Large intestine (tissue), 3 donors: ENCODE data around the gene OMP. TPM values are rescaled to one million over a fixed set of nuclear protein-coding genes. Genes with fewer than 3 reads are reported as not detected.
A peak's percentile ranks its signal among the peaks of the same experiment; 100 is the strongest.

Experiments used
- DNase-seq, 2 donors: peaks; one replicate each; pipeline versions ENCODE4 v3.0.0 to v3.0.0-alpha.2; 2013
- H3K27ac ChIP-seq: one replicate; pipeline ENCODE4 v1.5.1; 2013; ENCODE audit warnings: low read length
- H3K27me3 ChIP-seq: 2 replicates; pipeline ENCODE4 v1.6.1; 2013; ENCODE audit warnings: low read length; ENCODE audit not compliant: control insufficient read depth, insufficient read depth
- H3K36me3 ChIP-seq: 2 replicates; pipeline ENCODE4 v1.6.1; 2013; ENCODE audit warnings: low read length; ENCODE audit not compliant: control insufficient read depth, insufficient read depth
- H3K4me1 ChIP-seq: one replicate; pipeline ENCODE4 v1.6.1; 2013; ENCODE audit warnings: low read length; ENCODE audit not compliant: control insufficient read depth, insufficient read depth
- H3K4me3 ChIP-seq: one replicate; pipeline ENCODE4 v1.5.1; 2013; ENCODE audit warnings: low read length
- H3K9me3 ChIP-seq: one replicate; pipeline ENCODE4 v1.6.1; 2013; ENCODE audit warnings: mild to moderate bottlenecking, low read depth, low read length, moderate library complexity; ENCODE audit not compliant: control insufficient read depth
- WGBS: methylation state at CpG from one replicate; pipeline ENCODE4 v1.1.5; 2013; ENCODE audit warnings: low lambda C conversion rate; ENCODE audit not compliant: insufficient coverage; 5-methylcytosine and 5-hydroxymethylcytosine counted together
- polyA plus RNA-seq: library from polyadenylated mRNA; unstranded; fragments of 120-200 nt; gene quantifications from one replicate; pipeline ENCODE4 v1.2.1, GENCODE V29; 2013

The OMP gene
- polyA plus RNA-seq, 1 donor, result 1.1 TPM

DNA sequence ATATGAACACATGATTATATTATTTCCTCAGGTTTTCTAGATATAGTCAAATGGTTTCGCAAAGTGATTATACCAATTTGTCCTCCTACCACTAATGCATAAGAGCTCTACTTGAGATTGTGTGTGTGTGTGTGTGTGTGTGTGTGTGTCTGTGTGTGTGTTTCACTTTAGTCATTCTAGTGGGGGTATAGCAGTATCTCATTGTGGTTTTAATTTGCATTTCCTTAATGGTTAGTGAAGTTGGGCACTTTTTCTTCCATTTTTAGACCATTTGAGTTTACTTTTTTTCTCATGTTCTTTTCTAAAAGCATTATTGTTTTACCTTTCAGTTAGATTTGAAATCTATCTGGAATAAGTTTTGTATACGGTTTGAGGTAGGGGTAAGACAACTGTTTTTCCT is 23.0 kb upstream of the OMP start:
- H3K4me1 ChIP-seq, result peaks cover 48% of the 10 kb centered on the region
- H3K27me3 ChIP-seq, result no peaks in the 10 kb centered on the region
- no peak overlapping the region for H3K27ac ChIP-seq
- no peak overlapping the region for H3K4me3 ChIP-seq
- WGBS, result 100% methylated on average over 1 of the region's 2 CpGs
- H3K36me3 ChIP-seq, result peaks cover 14% of the 10 kb centered on the region
- DNase-seq, result no peak
- no peaks in the 10 kb centered on the region for H3K9me3 ChIP-seq

DNA sequence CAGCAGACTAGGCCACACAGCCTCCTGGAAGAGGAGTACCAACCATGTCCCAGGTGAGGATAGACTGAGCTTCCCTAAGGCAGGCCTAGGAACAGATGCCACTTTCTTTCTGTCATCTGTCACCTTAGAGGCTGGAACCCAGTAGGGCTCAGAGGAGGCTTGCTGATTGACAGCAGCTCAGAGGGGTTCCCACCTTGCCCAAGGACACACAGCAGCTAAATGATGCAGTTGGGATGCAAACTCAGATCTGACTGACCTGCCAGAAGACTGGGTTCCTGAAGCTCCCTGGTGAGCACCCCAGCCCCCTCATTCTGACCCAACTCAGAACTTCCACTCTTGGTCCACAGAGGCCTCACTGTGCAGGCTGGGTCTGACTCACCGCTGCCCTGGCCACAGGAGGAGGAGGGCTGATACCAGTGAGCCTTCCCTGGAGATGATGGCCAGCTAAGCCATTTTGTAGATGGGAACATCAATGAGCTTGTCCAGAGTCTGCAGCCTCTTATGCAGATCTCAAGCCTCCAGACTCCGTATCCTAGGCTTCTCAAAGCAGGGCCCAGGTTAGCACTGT is 21.9 kb upstream of the OMP start:
- no peak overlapping the region for H3K27ac ChIP-seq
- WGBS, result no CpG with 5 or more reads among the region's 2 CpGs
- no peaks in the 10 kb centered on the region for H3K9me3 ChIP-seq
- no peaks in the 10 kb centered on the region for H3K27me3 ChIP-seq
- H3K4me1 ChIP-seq, result peaks cover 45% of the 10 kb centered on the region
- no peak for DNase-seq
- no peak overlapping the region for H3K4me3 ChIP-seq
- H3K36me3 ChIP-seq, result peaks cover 19% of the 10 kb centered on the region

DNA sequence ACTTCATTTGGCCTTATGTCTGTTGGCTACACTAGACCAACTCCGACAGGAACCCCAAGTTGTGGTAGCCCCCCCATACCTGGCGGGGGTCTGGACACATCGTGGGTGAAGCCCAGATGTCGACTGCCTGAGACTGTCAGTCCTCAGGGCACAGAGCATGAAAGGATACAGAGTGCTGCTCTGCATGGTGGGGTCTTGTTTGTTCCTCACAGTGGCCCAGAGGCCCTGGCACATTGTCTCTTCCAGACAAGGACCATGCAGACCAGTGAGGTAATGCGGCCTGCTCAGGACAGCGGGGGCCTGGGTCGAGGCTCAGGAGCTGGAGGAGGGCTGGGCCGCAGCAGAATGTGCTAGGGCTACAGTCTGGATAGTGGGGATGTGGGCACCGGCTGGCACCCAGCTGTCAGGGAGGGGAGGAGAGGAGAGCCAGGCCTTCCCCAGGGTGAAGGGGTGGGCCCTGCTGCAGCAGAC is 21.2 kb upstream of the OMP start:
- H3K27me3 ChIP-seq, result no peaks in the 10 kb centered on the region
- no peak overlapping the region for H3K4me3 ChIP-seq
- no peak overlapping the region for H3K27ac ChIP-seq
- no peak for DNase-seq
- peaks cover 46% of the 10 kb centered on the region for H3K4me1 ChIP-seq
- peaks cover 19% of the 10 kb centered on the region for H3K36me3 ChIP-seq
- no CpG with 5 or more reads among the region's 9 CpGs for WGBS
- H3K9me3 ChIP-seq, result no peaks in the 10 kb centered on the region

DNA sequence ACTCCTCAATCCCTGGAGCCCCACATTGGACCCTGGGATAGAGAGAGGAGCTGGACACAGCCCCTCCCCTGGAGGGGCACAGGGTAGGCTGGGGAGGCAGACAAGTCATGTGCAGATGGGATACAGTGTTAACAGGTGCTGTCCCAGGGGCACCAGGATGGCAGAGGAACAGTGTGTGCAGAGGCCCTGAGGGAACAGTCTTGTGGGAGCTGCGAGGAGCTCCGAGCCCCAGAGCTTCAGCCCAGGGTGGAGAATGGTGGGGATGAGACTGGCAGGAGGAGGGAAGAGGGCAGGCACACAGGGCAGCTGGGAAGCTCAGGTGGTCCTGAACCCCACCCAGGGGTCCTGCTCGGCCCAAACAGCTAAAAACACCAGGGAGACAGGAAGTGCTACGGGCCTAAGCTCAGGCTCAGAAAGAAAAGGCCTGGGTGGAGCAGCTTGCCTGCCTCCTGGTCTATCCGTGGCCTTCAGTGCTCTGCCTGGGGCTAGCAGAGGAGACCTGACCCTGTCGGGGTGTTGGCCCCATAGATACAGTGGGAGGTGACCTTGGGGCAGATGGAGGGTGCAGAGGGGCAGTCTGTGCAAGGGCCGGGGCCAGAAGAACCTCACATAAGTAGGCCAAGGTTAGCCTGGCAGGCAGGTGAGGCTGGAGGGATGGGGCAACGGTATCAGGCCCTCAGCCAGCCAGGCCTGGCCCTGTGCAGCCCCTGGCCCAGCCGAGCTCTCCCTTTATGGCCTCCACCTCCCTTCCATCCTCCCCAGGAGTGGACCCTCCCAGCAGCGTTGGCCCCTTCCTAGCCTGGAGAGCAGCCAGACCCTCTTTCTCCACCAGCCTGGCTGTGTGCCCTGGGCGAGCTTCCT is 20.4 kb upstream of the OMP start:
- H3K27me3 ChIP-seq, result no peaks in the 10 kb centered on the region
- WGBS, result no CpG with 5 or more reads among the region's 11 CpGs
- no peaks in the 10 kb centered on the region for H3K9me3 ChIP-seq
- peaks cover 53% of the 10 kb centered on the region for H3K4me1 ChIP-seq
- no peak overlapping the region for H3K4me3 ChIP-seq
- no peak for DNase-seq
- peaks cover 19% of the 10 kb centered on the region for H3K36me3 ChIP-seq
- H3K27ac ChIP-seq, result no peak overlapping the region

DNA sequence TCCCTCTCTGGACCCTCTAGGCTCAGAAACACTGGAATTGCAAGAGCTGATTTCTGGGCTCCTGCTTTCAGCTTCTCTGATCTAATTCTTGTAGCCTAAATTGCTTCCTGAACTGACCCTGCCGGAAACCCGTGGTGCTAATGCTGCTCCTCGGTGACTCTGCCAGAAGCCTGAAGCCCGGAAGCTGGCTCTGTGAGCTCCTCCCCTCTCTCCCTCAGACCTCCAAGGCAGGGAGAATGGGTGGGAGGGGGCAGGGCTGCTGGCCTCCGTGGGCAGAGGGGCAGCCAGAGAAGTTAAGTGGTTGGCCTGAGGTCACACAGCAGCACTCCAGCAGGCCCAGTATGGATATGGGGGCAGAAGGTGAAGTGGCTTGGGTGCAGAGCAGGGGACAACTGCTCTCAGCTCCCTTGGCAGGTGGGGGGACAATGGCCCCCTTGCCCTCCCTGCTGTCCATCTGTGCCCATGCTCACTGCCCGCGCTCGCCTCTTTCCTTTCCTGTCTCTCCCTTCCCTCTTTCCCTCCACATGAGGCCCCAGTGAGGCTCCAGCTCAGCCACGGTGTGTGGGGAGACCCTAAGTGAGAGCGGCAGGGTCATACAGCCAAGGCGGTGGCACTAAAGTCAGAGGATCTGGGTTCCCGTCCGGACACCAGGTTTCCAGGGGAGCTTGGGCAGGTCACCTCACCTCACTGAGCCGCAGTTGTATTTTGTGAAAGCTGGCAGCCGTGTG is 19.6 kb upstream of the OMP start:
- H3K27me3 ChIP-seq, result no peaks in the 10 kb centered on the region
- H3K4me3 ChIP-seq, result no peak overlapping the region
- peaks cover 19% of the 10 kb centered on the region for H3K36me3 ChIP-seq
- H3K9me3 ChIP-seq, result no peaks in the 10 kb centered on the region
- no CpG with 5 or more reads among the region's 15 CpGs for WGBS
- no peak overlapping the region for H3K27ac ChIP-seq
- DNase-seq, result no peak
- H3K4me1 ChIP-seq, result peaks cover 61% of the 10 kb centered on the region

DNA sequence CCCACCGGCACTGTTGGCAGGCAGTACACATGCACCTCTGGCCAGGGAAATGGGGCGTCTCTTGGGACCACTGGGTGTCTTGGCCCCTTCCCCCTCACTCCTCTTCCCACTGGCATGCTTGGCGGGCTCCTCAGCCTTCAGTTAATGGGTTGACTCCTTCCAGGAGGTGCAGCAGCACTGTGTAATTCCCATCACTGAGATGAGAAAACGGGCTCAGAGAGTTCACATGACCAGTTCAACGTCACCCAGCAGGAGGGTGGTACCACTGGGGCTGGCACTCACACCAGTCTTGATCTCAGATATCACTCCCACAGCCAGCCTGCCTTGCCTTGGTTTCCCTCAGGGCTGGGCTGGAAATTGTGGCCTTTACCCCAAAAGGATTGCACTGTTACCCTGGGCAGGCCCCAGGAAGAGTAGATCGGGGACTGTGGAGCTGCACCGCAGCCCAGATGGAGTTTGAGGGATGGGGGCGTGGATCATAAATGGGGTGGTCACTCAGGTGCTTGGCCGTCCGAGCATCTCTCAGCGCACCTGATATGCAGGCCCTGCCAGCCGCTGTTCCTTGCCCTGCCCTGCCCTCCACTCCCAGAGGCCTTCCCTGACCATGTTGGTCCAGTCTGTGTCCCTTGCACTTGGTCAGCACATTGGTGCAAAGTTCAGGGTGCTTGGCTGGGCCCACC is 18.9 kb upstream of the OMP start:
- Histone ChIP-seq H3K4me3 (no peak overlapping the region), H3K9me3 (no peaks in the 10 kb centered on the region), H3K4me1 (peaks cover 68% of the 10 kb centered on the region), H3K27ac (no peak overlapping the region), H3K36me3 (peaks cover 19% of the 10 kb centered on the region), H3K27me3 (no peaks in the 10 kb centered on the region)
- no peak for DNase-seq
- WGBS, result no CpG with 5 or more reads among the region's 12 CpGs

DNA sequence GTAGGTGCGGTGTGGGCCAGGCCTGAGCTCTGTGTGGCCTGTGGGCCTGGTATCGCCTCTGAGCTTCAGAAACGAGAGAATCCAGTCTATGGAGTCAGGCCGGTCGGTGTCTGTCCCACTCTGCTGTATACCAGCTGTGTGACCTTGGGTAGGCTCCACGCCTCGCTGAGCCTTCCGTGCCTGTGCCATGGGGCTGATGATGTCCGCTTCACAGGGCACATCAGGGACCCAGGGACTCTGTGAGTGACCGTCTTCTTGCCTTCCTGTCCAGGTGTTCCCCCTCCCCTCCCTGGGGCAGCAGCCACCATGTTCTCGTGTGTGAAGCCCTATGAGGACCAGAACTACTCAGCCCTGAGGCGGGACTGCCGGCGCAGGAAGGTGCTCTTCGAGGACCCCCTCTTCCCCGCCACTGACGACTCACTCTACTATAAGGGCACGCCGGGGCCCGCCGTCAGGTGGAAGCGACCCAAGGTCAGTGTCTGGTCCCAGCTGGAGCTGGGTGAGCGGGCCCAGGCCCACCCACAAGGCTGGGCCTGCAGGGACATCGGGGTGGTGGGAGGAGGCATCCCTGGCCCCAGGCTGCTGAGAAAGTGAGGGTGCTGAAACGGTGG is 18.0 kb upstream of the OMP start:
- peaks cover 77% of the 10 kb centered on the region for H3K4me1 ChIP-seq
- no peak for DNase-seq
- no CpG with 5 or more reads among the region's 25 CpGs for WGBS
- H3K27me3 ChIP-seq, result no peaks in the 10 kb centered on the region
- H3K4me3 ChIP-seq, result no peak overlapping the region
- H3K36me3 ChIP-seq, result peaks cover 22% of the 10 kb centered on the region
- H3K9me3 ChIP-seq, result no peaks in the 10 kb centered on the region
- no peak overlapping the region for H3K27ac ChIP-seq

DNA sequence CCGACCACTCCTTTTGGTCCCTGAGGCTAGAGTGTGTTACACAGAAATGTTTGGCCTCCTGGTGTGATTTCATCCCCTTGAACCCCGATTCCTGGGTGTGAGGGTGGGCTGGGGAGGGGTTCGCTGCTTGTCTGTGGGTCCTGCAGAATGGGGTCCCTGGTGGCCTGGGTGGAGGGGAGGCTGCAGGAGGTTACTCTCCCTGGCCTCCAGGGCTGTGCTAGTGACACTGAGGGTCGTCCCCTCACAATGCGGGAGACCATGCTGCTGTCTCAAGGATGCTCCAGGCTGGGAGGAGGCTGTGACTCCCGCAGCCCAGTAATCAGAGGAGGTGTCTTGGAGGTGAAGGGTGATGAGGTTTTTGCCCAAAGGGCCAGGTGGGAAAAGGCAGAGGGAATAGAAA is 17.0 kb upstream of the OMP start:
- peak overlapping the region; percentile 96 for H3K27ac ChIP-seq

DNA sequence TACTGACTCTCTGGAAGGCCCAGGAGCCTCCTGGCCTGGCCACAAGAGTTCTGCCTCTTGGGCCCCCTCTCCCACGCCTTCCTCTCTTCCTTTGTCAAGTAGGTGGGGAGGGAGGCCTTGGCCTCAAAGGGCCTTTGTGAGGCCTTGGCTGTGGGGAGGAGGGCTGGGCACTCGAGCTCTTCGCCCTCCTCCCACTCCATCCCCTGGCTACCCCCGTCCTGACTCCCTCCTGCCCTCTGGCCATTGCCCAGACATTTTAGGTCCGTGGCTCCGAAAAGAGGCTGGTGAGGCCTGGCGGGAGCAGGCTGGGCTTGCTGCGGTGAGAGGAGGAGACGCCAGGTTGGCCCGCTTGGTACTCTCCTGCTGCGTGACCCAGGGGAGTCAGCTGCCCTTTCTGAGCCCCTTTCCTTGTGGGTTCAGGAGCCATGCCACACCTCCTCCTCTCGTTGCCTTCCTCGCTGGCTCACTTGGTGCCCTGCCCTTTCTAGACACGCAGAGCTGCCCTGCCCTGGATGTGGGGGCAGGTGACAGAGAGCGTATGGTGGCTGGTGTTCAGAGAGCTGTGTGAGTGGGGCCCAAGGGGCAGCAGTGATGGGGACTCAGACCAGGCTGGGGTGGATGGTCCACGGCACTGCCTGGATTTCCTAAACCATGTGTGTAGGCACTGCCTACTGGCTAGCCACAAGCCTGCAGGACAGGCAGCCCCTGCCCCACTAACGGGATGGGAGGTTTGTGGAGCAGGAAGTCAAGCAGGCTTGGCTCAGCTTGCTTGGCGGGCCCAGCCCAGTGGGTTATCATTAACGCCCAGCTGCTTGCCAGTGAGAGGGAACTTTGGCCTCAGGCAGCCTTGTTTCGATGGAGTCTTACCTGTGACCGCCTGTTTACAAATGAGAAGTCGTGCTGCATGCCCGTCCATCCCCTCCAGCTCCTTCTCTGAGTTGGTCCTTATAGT is 15.8 kb upstream of the OMP start:
- DNase-seq, result peak; percentile 89 to 97
- H3K27me3 ChIP-seq, result no peaks in the 10 kb centered on the region
- peaks cover 22% of the 10 kb centered on the region for H3K36me3 ChIP-seq
- no peaks in the 10 kb centered on the region for H3K9me3 ChIP-seq
- peaks cover 85% of the 10 kb centered on the region for H3K4me1 ChIP-seq
- no CpG with 5 or more reads among the region's 23 CpGs for WGBS
- H3K4me3 ChIP-seq, result no peak overlapping the region
- H3K27ac ChIP-seq, result peak overlapping the region; percentile 96

More for the DNA sequence above, 17.0 kb upstream of the OMP start:
- no CpG with 5 or more reads among the region's 6 CpGs for WGBS
- no peak for DNase-seq
- no peak overlapping the region for H3K4me3 ChIP-seq
- no peaks in the 10 kb centered on the region for H3K9me3 ChIP-seq
- peaks cover 19% of the 10 kb centered on the region for H3K36me3 ChIP-seq
- peaks cover 84% of the 10 kb centered on the region for H3K4me1 ChIP-seq
- no peaks in the 10 kb centered on the region for H3K27me3 ChIP-seq
